ENCODE data around the gene FOXN1.

FOXN1 gene

GRCh38 chr17:28551421-28552175 is 45.5 kb downstream of the FOXN1 start:
- no peak overlapping the region for H3K27ac ChIP-seq (ENCODE audit: low read depth, low read length)
- no peaks in the 10 kb centered on the region for H4K20me1 ChIP-seq (ENCODE audit: low read depth, low read length)
- H2AFZ ChIP-seq (ENCODE audit: low read depth, low read length, severe bottlenecking): no peak overlapping the region
- TF ChIP-seq CTCF (IDR thresholded peaks at IDR 0.05; ENCODE audit: insufficient read depth, low read length, poor library complexity, severe bottlenecking): no peak
- TF ChIP-seq EZH2phosphoT487 (conservative IDR thresholded peaks at IDR 0.05; ENCODE audit: low read length): no peak
- no peaks in the 10 kb centered on the region for H3K36me3 ChIP-seq (ENCODE audit: low read length)
- peak overlapping the region; percentile 61 for H3K4me2 ChIP-seq (ENCODE audit: low read depth, low read length, poor library complexity, severe bottlenecking)
- H3K27me3 ChIP-seq (ENCODE audit: low read length): no peaks in the 10 kb centered on the region
- H3F3A ChIP-seq (ENCODE audit: insufficient read depth): peaks cover 2% of the 10 kb centered on the region; the same call in 1 of the 2 replicates
- 0 out of 2 replicates have a peak overlapping the region, but pooled peaks have one; percentile 44 for H3K9ac ChIP-seq (ENCODE audit: low read length)
- H3K4me3 ChIP-seq (ENCODE audit: insufficient read depth, low read length, poor library complexity, severe bottlenecking): no peak overlapping the region
- H3K79me2 ChIP-seq (ENCODE audit: insufficient read depth, low read length): no peaks in the 10 kb centered on the region
- no peaks in the 10 kb centered on the region for H3K9me2 ChIP-seq (replicated peaks; ENCODE audit: insufficient read depth, low read length)
- H3K9me3 ChIP-seq (ENCODE audit: insufficient read depth, low read length): no peaks in the 10 kb centered on the region

GRCh38 chr17:28552176-28552999 is 46.2 kb downstream of the FOXN1 start, which contains the start of gene UNC119:
TSS of gene UNC119 (minus strand) at chr17:28552624. CDS start at chr17:28552557, 67 bp downstream.
- no peaks in the 10 kb centered on the region for H3K36me3 ChIP-seq (ENCODE audit: low read length)
- TF ChIP-seq EZH2phosphoT487 (conservative IDR thresholded peaks at IDR 0.05; ENCODE audit: low read length) (no peak), CTCF (IDR thresholded peaks at IDR 0.05; ENCODE audit: insufficient read depth, low read length, poor library complexity, severe bottlenecking) (no peak)
- no peaks in the 10 kb centered on the region for H3K79me2 ChIP-seq (ENCODE audit: insufficient read depth, low read length)
- peak within 1 kb of the TSS; percentile 53 for H2AFZ ChIP-seq (ENCODE audit: low read depth, low read length, severe bottlenecking)
- H3K9ac ChIP-seq (ENCODE audit: low read length): peak within 1 kb of the TSS; percentile 44
- peak within 1 kb of the TSS; percentile 49 for H3K4me3 ChIP-seq (ENCODE audit: insufficient read depth, low read length, poor library complexity, severe bottlenecking)
- no peaks in the 10 kb centered on the region for H3K9me3 ChIP-seq (ENCODE audit: insufficient read depth, low read length)
- no peaks in the 10 kb centered on the region for H3K27me3 ChIP-seq (ENCODE audit: low read length)
- no peak within 1 kb of the TSS for H3K27ac ChIP-seq (ENCODE audit: low read depth, low read length)
- H4K20me1 ChIP-seq (ENCODE audit: low read depth, low read length): no peaks in the 10 kb centered on the region
- no peaks in the 10 kb centered on the region for H3F3A ChIP-seq (ENCODE audit: insufficient read depth)
- no peaks in the 10 kb centered on the region for H3K9me2 ChIP-seq (replicated peaks; ENCODE audit: insufficient read depth, low read length)
- H3K4me2 ChIP-seq (ENCODE audit: low read depth, low read length, poor library complexity, severe bottlenecking): peak within 1 kb of the TSS; percentile 61

GRCh38 chr17:28553000-28553505 is 46.9 kb downstream of the FOXN1 start:
- no peak overlapping the region for H3K9ac ChIP-seq (ENCODE audit: low read length)
- H3K9me2 ChIP-seq (replicated peaks; ENCODE audit: insufficient read depth, low read length): no peaks in the 10 kb centered on the region
- H3K9me3 ChIP-seq (ENCODE audit: insufficient read depth, low read length): no peaks in the 10 kb centered on the region
- H3F3A ChIP-seq (ENCODE audit: insufficient read depth): no peaks in the 10 kb centered on the region
- no peak overlapping the region for H2AFZ ChIP-seq (ENCODE audit: low read depth, low read length, severe bottlenecking)
- peak overlapping the region; percentile 61 for H3K4me2 ChIP-seq (ENCODE audit: low read depth, low read length, poor library complexity, severe bottlenecking)
- H3K4me3 ChIP-seq (ENCODE audit: insufficient read depth, low read length, poor library complexity, severe bottlenecking): no peak overlapping the region
- H4K20me1 ChIP-seq (ENCODE audit: low read depth, low read length): no peaks in the 10 kb centered on the region
- no peaks in the 10 kb centered on the region for H3K36me3 ChIP-seq (ENCODE audit: low read length)
- H3K27ac ChIP-seq (ENCODE audit: low read depth, low read length): no peak overlapping the region
- no peak for TF ChIP-seq CTCF (IDR thresholded peaks at IDR 0.05; ENCODE audit: insufficient read depth, low read length, poor library complexity, severe bottlenecking)
- no peak for TF ChIP-seq EZH2phosphoT487 (conservative IDR thresholded peaks at IDR 0.05; ENCODE audit: low read length)
- H3K79me2 ChIP-seq (ENCODE audit: insufficient read depth, low read length): no peaks in the 10 kb centered on the region
- no peaks in the 10 kb centered on the region for H3K27me3 ChIP-seq (ENCODE audit: low read length)
